ENCODE data around the gene RAD18. TPM values are rescaled to one million over a fixed set of nuclear protein-coding genes. Genes with fewer than 3 reads are reported as not detected.

RAD18 gene
- total RNA-seq, 2 donors from 2014 or later, result 18.2 to 20.8 TPM

GRCh38 chr3:8838234-8838633, 125.0 kb downstream of the RAD18 start:
- no peak for TF ChIP-seq CTCF (conservative IDR thresholded peaks at IDR 0.05)
- Mint-ChIP-seq H3K4me3 (no peak overlapping the region), H3K9me3 (no peaks in the 10 kb centered on the region), H3K27ac (no peak overlapping the region), H3K27me3 (ENCODE audit: insufficient read depth) (peaks cover 3% of the 10 kb centered on the region), H3K4me1 (peaks cover 25% of the 10 kb centered on the region), H3K36me3 (ENCODE audit: low read depth) (no peaks in the 10 kb centered on the region)
- Histone ChIP-seq H3K4me1 (ENCODE audit: control insufficient read depth, insufficient read depth, low read length) (no peaks in the 10 kb centered on the region), H3K9ac (ENCODE audit: extremely low read depth, low read length, poor library complexity, severe bottlenecking) (no peak overlapping the region), H3K27me3 (ENCODE audit: control insufficient read depth, insufficient read depth, low read length, poor library complexity, severe bottlenecking) (no peaks in the 10 kb centered on the region), H3K27ac (ENCODE audit: low read depth, low read length) (no peak overlapping the region), H3K36me3 (ENCODE audit: control insufficient read depth, insufficient read depth, low read length) (no peaks in the 10 kb centered on the region), H3K9me3 (ENCODE audit: control insufficient read depth, low read length) (peaks cover 2% of the 10 kb centered on the region), H3K4me3 (ENCODE audit: low read length) (no peak overlapping the region)
- WGBS, 2 experiments (ENCODE audit: insufficient coverage in 1 of 2, insufficient read length in 1 of 2), result 82 to 100% methylated on average over 2 to 4 of the region's 4 CpGs
- DNase-seq, result no peak

- no peaks in the 10 kb centered on the region for H3K36me3 ChIP-seq (ENCODE audit: control insufficient read depth, insufficient read depth, low read length)
- no peak for TF ChIP-seq CTCF (conservative IDR thresholded peaks at IDR 0.05)
- 75 to 76% methylated on average over 3 of the region's 3 CpGs for WGBS, 2 experiments (ENCODE audit: insufficient coverage in 1 of 2, insufficient read length in 1 of 2)
- no peak overlapping the region for H3K27ac ChIP-seq (ENCODE audit: low read depth, low read length)
- no peaks in the 10 kb centered on the region for H3K27me3 ChIP-seq (ENCODE audit: control insufficient read depth, insufficient read depth, low read length, poor library complexity, severe bottlenecking)
- Mint-ChIP-seq H3K4me3 (no peak overlapping the region), H3K4me1 (peaks cover 17% of the 10 kb centered on the region), H3K9me3 (no peaks in the 10 kb centered on the region), H3K27me3 (ENCODE audit: insufficient read depth) (peaks cover 6% of the 10 kb centered on the region), H3K27ac (no peak overlapping the region), H3K36me3 (ENCODE audit: low read depth) (no peaks in the 10 kb centered on the region)
- H3K4me3 ChIP-seq (ENCODE audit: low read length), result no peak overlapping the region
- H3K4me1 ChIP-seq (ENCODE audit: control insufficient read depth, insufficient read depth, low read length), result no peaks in the 10 kb centered on the region
- peak; percentile 33 for DNase-seq
- no peak overlapping the region for H3K9ac ChIP-seq (ENCODE audit: extremely low read depth, low read length, poor library complexity, severe bottlenecking)
- H3K9me3 ChIP-seq (ENCODE audit: control insufficient read depth, low read length), result no peaks in the 10 kb centered on the region
These were observed 126.1 kb downstream of the RAD18 start for GRCh38 chr3:8837162-8837561.

DNA sequence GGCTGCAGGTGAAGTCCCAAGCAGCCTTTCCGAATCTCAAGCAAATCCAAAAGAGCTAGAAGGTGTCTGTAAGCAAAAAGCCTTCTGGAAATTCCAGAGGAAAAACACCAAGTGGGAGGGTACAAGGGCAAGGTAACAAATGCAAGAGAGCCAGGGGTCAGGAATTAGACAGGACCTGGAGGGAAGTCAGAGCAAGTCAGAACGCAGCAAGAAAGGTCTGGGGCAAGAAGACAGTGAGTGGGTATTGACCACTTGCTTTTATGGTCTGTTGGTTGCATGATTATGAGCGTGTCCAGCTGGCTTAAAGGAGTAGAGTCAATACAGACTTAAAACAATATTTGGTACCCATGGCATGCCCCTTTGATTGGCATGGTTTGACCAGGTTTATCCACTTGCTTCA, 127.2 kb downstream of the RAD18 start:
- H3K36me3 ChIP-seq (ENCODE audit: control insufficient read depth, insufficient read depth, low read length), result no peaks in the 10 kb centered on the region
- DNase-seq, result peak; percentile 20
- no peak for TF ChIP-seq CTCF (conservative IDR thresholded peaks at IDR 0.05)
- WGBS, 2 experiments (ENCODE audit: insufficient coverage in 1 of 2, insufficient read length in 1 of 2), result 90 to 94% methylated on average over 3 of the region's 3 CpGs
- no peaks in the 10 kb centered on the region for H3K4me1 ChIP-seq (ENCODE audit: control insufficient read depth, insufficient read depth, low read length)
- no peak overlapping the region for H3K27ac ChIP-seq (ENCODE audit: low read depth, low read length)
- no peak overlapping the region for H3K9ac ChIP-seq (ENCODE audit: extremely low read depth, low read length, poor library complexity, severe bottlenecking)
- no peaks in the 10 kb centered on the region for H3K27me3 ChIP-seq (ENCODE audit: control insufficient read depth, insufficient read depth, low read length, poor library complexity, severe bottlenecking)
- Mint-ChIP-seq H3K27ac (no peak overlapping the region), H3K36me3 (ENCODE audit: low read depth) (no peaks in the 10 kb centered on the region), H3K4me1 (peaks cover 7% of the 10 kb centered on the region), H3K9me3 (no peaks in the 10 kb centered on the region), H3K4me3 (no peak overlapping the region), H3K27me3 (ENCODE audit: insufficient read depth) (peaks cover 6% of the 10 kb centered on the region)
- H3K4me3 ChIP-seq (ENCODE audit: low read length), result no peak overlapping the region
- no peaks in the 10 kb centered on the region for H3K9me3 ChIP-seq (ENCODE audit: control insufficient read depth, low read length)
